ENCODE results near the gene TAF3. TPM values are rescaled to one million over a fixed set of nuclear protein-coding genes. Genes with fewer than 3 reads are reported as not detected.

Gene TAF3
- total and polyA plus RNA-seq, 5 donors from 2014 or later, result 6.8 to 20.8 (median 8.8) TPM

DNA sequence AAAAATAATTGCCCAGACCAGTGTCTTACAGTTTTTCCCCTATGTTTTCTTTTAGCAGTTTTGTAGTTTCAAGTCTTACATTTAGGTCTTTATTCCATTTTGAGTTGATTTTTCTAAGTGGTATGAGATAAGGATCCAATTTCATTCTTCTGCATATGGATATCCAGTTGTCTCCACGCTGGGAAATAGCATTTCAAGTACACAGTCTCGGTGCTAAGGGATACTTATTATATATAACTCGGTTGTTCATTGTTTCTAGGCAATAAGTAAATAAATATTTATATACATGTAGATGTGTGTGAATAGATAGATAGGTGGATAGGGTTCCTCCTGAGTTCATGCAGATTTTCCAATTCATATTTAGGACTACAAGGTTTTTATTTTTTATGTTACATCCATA is 16.0 kb downstream of the TAF3 start:
- DNase-seq (no peak), ATAC-seq (ENCODE audit: low read depth in 2 of 2) (no peak)
- no peaks in the 10 kb centered on the region for H3K9me3 Mint-ChIP-seq
- no peak overlapping the region for H3K27ac ChIP-seq (ENCODE audit: insufficient read depth, low read length, poor library complexity, severe bottlenecking)
- H3K4me1 Mint-ChIP-seq, result peaks cover 29 to 65% (median 52%) of the 10 kb centered on the region in 4 donors
- H3K4me3 ChIP-seq (ENCODE audit: low read depth, low read length), result no peak overlapping the region
- H3K36me3 Mint-ChIP-seq, result peaks cover 48% of the 10 kb centered on the region
- peaks cover 10% of the 10 kb centered on the region for H3K36me3 ChIP-seq (ENCODE audit: control insufficient read depth, insufficient read depth, low read length)
- H3K4me3 Mint-ChIP-seq, result peak overlapping the region in 1 of 4 donors; percentile 18
- no peak overlapping the region for H3K27ac Mint-ChIP-seq
- H3K4me1 ChIP-seq (ENCODE audit: control insufficient read depth, insufficient read depth, low read length, poor library complexity, severe bottlenecking), result peaks cover 6% of the 10 kb centered on the region
- no peaks in the 10 kb centered on the region for H3K9me3 ChIP-seq (ENCODE audit: control insufficient read depth in 2 of 2, low read length in 2 of 2)
- H3K27me3 Mint-ChIP-seq, result no peaks in the 10 kb centered on the region
- no peaks in the 10 kb centered on the region for H3K27me3 ChIP-seq (ENCODE audit: control insufficient read depth, insufficient read depth, low read length)

DNA sequence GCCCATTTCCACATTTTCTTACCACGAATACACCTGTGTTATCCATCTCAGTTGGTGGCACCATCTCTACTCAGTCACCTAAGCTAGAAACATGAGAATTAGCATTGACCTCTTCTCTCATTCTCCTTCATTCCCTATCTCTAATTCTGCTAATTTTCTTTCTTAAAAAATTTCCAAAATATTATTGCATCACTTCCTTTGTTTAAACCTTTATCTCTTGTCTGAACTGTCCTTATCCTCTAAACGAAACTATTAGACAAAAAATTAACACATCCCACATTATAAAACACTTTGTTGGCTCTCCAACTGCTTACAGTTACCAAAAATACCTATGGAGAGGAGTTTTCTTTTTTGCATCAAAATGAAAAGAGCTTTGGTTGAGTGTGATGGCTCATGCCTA is 18.3 kb downstream of the TAF3 start:
- DNase-seq (no peak), ATAC-seq (ENCODE audit: low read depth in 2 of 2) (no peak)
- H3K27me3 Mint-ChIP-seq, result no peaks in the 10 kb centered on the region
- H3K36me3 Mint-ChIP-seq, result peaks cover 49% of the 10 kb centered on the region
- H3K27ac Mint-ChIP-seq, result peak overlapping the region in 1 of 3 donors; percentile 17
- H3K9me3 ChIP-seq (ENCODE audit: control insufficient read depth in 2 of 2, low read length in 2 of 2), result no peaks in the 10 kb centered on the region
- H3K36me3 ChIP-seq (ENCODE audit: control insufficient read depth, insufficient read depth, low read length), result peaks cover 7% of the 10 kb centered on the region
- no peaks in the 10 kb centered on the region for H3K27me3 ChIP-seq (ENCODE audit: control insufficient read depth, insufficient read depth, low read length)
- H3K4me3 Mint-ChIP-seq, result no peak overlapping the region
- no peak overlapping the region for H3K4me3 ChIP-seq (ENCODE audit: low read depth, low read length)
- H3K27ac ChIP-seq (ENCODE audit: insufficient read depth, low read length, poor library complexity, severe bottlenecking), result no peak overlapping the region
- H3K9me3 Mint-ChIP-seq, result peaks cover 0 to 2% (median 0%) of the 10 kb centered on the region in 7 donors
- peaks cover 22 to 52% (median 44%) of the 10 kb centered on the region in 4 donors for H3K4me1 Mint-ChIP-seq
- peaks cover 6% of the 10 kb centered on the region for H3K4me1 ChIP-seq (ENCODE audit: control insufficient read depth, insufficient read depth, low read length, poor library complexity, severe bottlenecking)

DNA sequence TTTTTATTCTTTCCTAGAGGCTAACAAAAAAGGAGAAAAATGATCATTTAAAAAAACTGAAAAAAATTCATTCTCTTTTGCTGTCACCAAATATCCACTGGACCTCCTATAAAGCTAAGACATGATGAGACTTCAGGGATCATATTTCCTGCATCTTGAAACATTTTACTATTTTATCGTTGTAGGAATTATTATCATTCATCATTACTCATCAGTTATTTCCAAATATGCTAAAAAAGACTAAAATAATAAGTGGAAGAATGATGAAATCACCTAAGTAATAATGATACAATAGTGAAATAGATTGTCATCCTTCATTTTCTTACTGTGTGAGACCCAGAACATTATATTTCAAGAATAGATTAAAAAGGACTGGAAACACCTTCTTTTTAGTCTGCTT is 28.3 kb downstream of the TAF3 start:
- H3K36me3 Mint-ChIP-seq, result peaks cover 24% of the 10 kb centered on the region
- DNase-seq, result no peak
- no peak overlapping the region for H3K27ac Mint-ChIP-seq
- no peaks in the 10 kb centered on the region for H3K27me3 ChIP-seq (ENCODE audit: control insufficient read depth, insufficient read depth, low read length)
- H3K4me1 Mint-ChIP-seq, result peaks cover 21 to 39% (median 23%) of the 10 kb centered on the region in 4 donors
- H3K36me3 ChIP-seq (ENCODE audit: control insufficient read depth, insufficient read depth, low read length), result peaks cover 3% of the 10 kb centered on the region
- H3K27ac ChIP-seq (ENCODE audit: insufficient read depth, low read length, poor library complexity, severe bottlenecking), result no peak overlapping the region
- no peaks in the 10 kb centered on the region for H3K9me3 ChIP-seq (ENCODE audit: control insufficient read depth in 2 of 2, low read length in 2 of 2)
- H3K4me1 ChIP-seq (ENCODE audit: control insufficient read depth, insufficient read depth, low read length, poor library complexity, severe bottlenecking), result no peaks in the 10 kb centered on the region
- H3K4me3 ChIP-seq (ENCODE audit: low read depth, low read length), result no peak overlapping the region
- no peak for ATAC-seq (ENCODE audit: low read depth in 2 of 2)
- no peak overlapping the region for H3K4me3 Mint-ChIP-seq
- no peaks in the 10 kb centered on the region for H3K27me3 Mint-ChIP-seq
- no peaks in the 10 kb centered on the region for H3K9me3 Mint-ChIP-seq

- Mint-ChIP-seq H3K9me3 (peaks cover 0 to 2% (median 0%) of the 10 kb centered on the region in 7 donors), H3K36me3 (peaks cover 30% of the 10 kb centered on the region), H3K4me1 (peaks cover 32 to 51% (median 45%) of the 10 kb centered on the region in 4 donors), H3K4me3 (no peak overlapping the region), H3K27ac (no peak overlapping the region), H3K27me3 (no peaks in the 10 kb centered on the region)
- no peaks in the 10 kb centered on the region for H3K4me1 ChIP-seq (ENCODE audit: control insufficient read depth, insufficient read depth, low read length, poor library complexity, severe bottlenecking)
- no peaks in the 10 kb centered on the region for H3K9me3 ChIP-seq (ENCODE audit: control insufficient read depth in 2 of 2, low read length in 2 of 2)
- ATAC-seq (ENCODE audit: low read depth in 2 of 2) (no peak), DNase-seq (no peak)
- H3K27ac ChIP-seq (ENCODE audit: insufficient read depth, low read length, poor library complexity, severe bottlenecking), result no peak overlapping the region
- H3K27me3 ChIP-seq (ENCODE audit: control insufficient read depth, insufficient read depth, low read length), result no peaks in the 10 kb centered on the region
- no peaks in the 10 kb centered on the region for H3K36me3 ChIP-seq (ENCODE audit: control insufficient read depth, insufficient read depth, low read length)
- no peak overlapping the region for H3K4me3 ChIP-seq (ENCODE audit: low read depth, low read length)
Observed at GRCh38 chr10:7853226-7853842, 35.0 kb downstream of the TAF3 start.

DNA sequence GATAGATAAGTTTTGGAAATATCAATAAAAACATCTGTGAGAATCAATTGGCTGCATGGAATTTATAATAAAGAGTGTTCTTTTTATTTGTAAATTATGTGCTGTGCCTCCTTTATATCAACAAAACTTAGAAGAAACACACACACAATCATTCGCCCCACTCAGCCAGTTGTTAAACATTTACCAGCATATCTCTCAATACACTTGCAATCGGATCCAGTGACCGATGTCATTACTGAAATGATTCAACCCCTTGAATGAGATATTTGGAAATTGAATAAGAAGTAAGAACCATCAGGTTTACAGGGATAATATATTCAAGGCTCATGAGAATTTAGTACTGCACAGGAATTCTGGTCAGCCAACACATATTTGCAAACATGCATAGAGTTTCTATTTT is 35.6 kb downstream of the TAF3 start:
- peaks cover 26 to 52% (median 44%) of the 10 kb centered on the region in 4 donors for H3K4me1 Mint-ChIP-seq
- no peaks in the 10 kb centered on the region for H3K36me3 ChIP-seq (ENCODE audit: control insufficient read depth, insufficient read depth, low read length)

DNA sequence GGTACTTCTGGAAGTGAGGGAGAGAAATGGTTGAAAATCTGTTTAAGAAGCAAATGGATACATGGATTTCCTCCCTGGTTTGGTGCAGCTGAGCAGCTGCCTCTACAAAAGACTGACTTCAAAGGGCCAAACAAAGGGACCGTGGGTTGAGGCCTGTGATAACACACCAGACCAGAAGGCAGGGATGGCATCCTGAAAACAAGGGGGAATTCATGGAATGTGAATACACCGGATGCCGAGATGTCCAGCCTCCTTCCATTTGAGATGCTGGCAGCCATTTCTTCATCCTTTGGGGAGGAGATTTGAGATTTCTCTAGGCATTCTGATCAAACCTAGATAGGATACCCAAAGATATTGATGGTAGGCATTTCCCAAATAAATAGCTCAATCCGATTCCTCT is 36.9 kb downstream of the TAF3 start:
- Mint-ChIP-seq H3K4me1 (peaks cover 23 to 53% (median 45%) of the 10 kb centered on the region in 4 donors), H3K36me3 (peaks cover 38% of the 10 kb centered on the region), H3K27me3 (no peaks in the 10 kb centered on the region), H3K4me3 (no peak overlapping the region), H3K9me3 (peaks cover 0 to 5% (median 0%) of the 10 kb centered on the region in 7 donors), H3K27ac (no peak overlapping the region)
- Histone ChIP-seq H3K4me1 (ENCODE audit: control insufficient read depth, insufficient read depth, low read length, poor library complexity, severe bottlenecking) (no peaks in the 10 kb centered on the region), H3K36me3 (ENCODE audit: control insufficient read depth, insufficient read depth, low read length) (no peaks in the 10 kb centered on the region), H3K27me3 (ENCODE audit: control insufficient read depth, insufficient read depth, low read length) (no peaks in the 10 kb centered on the region), H3K27ac (ENCODE audit: insufficient read depth, low read length, poor library complexity, severe bottlenecking) (no peak overlapping the region), H3K4me3 (ENCODE audit: low read depth, low read length) (no peak overlapping the region), H3K9me3 (ENCODE audit: control insufficient read depth in 2 of 2, low read length in 2 of 2) (no peaks in the 10 kb centered on the region)
- DNase-seq, result no peak
- no peak for ATAC-seq (ENCODE audit: low read depth in 2 of 2)

More for the DNA sequence above, 35.6 kb downstream of the TAF3 start:
- Histone ChIP-seq H3K4me3 (ENCODE audit: low read depth, low read length) (no peak overlapping the region), H3K27me3 (ENCODE audit: control insufficient read depth, insufficient read depth, low read length) (no peaks in the 10 kb centered on the region), H3K9me3 (ENCODE audit: control insufficient read depth in 2 of 2, low read length in 2 of 2) (no peaks in the 10 kb centered on the region), H3K4me1 (ENCODE audit: control insufficient read depth, insufficient read depth, low read length, poor library complexity, severe bottlenecking) (no peaks in the 10 kb centered on the region), H3K27ac (ENCODE audit: insufficient read depth, low read length, poor library complexity, severe bottlenecking) (no peak overlapping the region)
- Mint-ChIP-seq H3K27me3 (no peaks in the 10 kb centered on the region), H3K4me3 (peak overlapping the region in 1 of 4 donors; percentile 27), H3K36me3 (peaks cover 31% of the 10 kb centered on the region), H3K27ac (no peak overlapping the region), H3K9me3 (peaks cover 0 to 2% (median 0%) of the 10 kb centered on the region in 7 donors)
- DNase-seq (no peak), ATAC-seq (ENCODE audit: low read depth in 2 of 2) (no peak)

DNA sequence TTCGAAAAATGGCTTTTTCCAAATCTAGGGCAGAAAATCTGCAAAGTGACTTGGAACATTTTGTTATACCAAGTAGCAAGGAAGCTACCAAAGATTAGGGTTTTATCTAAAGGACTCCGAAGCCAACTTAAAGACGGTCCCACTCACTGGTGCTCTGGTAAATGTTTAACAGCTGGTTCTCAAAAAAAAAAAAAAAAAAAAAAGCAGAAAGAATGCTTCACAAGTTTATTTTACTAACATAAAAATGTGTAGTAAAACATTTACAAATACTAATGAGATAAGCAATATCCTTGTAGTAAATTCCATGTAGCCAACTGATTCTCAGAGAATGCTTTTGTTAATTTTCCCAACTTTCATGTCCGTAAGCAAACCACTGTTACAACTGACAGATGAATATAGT is 38.4 kb downstream of the TAF3 start:
- Mint-ChIP-seq H3K4me3 (no peak overlapping the region), H3K27ac (peak overlapping the region in 1 of 3 donors; percentile 0), H3K9me3 (peaks cover 0 to 10% (median 3%) of the 10 kb centered on the region in 7 donors), H3K36me3 (peaks cover 34% of the 10 kb centered on the region), H3K27me3 (no peaks in the 10 kb centered on the region), H3K4me1 (peaks cover 18 to 48% (median 43%) of the 10 kb centered on the region in 4 donors)
- Histone ChIP-seq H3K4me3 (ENCODE audit: low read depth, low read length) (no peak overlapping the region), H3K36me3 (ENCODE audit: control insufficient read depth, insufficient read depth, low read length) (peaks cover 5% of the 10 kb centered on the region), H3K27me3 (ENCODE audit: control insufficient read depth, insufficient read depth, low read length) (no peaks in the 10 kb centered on the region), H3K9me3 (ENCODE audit: control insufficient read depth in 2 of 2, low read length in 2 of 2) (peaks cover 3 to 6% of the 10 kb centered on the region in 2 experiments), H3K27ac (ENCODE audit: insufficient read depth, low read length, poor library complexity, severe bottlenecking) (no peak overlapping the region), H3K4me1 (ENCODE audit: control insufficient read depth, insufficient read depth, low read length, poor library complexity, severe bottlenecking) (no peaks in the 10 kb centered on the region)
- no peak for DNase-seq
- ATAC-seq (ENCODE audit: low read depth in 2 of 2), result no peak

DNA sequence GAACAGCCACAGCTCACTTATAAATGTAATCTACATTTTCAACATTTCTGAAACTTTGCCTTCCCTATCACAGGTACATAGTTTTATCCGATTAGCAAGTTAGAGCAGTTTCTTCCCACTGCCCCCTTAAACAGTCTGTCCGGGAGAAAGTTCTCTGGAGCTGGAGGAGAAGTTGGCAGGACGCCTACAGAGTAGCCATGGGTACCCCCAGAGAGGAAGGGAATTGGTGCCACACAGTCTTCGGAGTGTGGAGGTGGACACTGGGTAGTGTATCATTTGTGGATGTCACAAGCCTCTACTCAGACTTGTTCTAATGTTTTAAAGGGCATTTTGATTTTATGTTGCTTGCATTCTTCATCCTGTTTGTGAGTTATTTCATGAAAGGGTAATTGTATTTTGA is 39.0 kb downstream of the TAF3 start:
- Mint-ChIP-seq H3K4me1 (peaks cover 18 to 44% (median 42%) of the 10 kb centered on the region in 4 donors), H3K27ac (peak overlapping the region in 2 of 3 donors; percentile 0 to 36)

More for the DNA sequence above, 39.0 kb downstream of the TAF3 start:
- peaks cover 0 to 15% (median 7%) of the 10 kb centered on the region in 7 donors for H3K9me3 Mint-ChIP-seq
- peaks cover 37% of the 10 kb centered on the region for H3K36me3 Mint-ChIP-seq
- no peak overlapping the region for H3K27ac ChIP-seq (ENCODE audit: insufficient read depth, low read length, poor library complexity, severe bottlenecking)
- H3K4me1 ChIP-seq (ENCODE audit: control insufficient read depth, insufficient read depth, low read length, poor library complexity, severe bottlenecking), result no peaks in the 10 kb centered on the region
- H3K4me3 ChIP-seq (ENCODE audit: low read depth, low read length), result no peak overlapping the region
- H3K27me3 Mint-ChIP-seq, result no peaks in the 10 kb centered on the region
- H3K27me3 ChIP-seq (ENCODE audit: control insufficient read depth, insufficient read depth, low read length), result no peaks in the 10 kb centered on the region
- peaks cover 11% of the 10 kb centered on the region for H3K36me3 ChIP-seq (ENCODE audit: control insufficient read depth, insufficient read depth, low read length)
- peak overlapping the region in 1 of 4 donors; percentile 23 for H3K4me3 Mint-ChIP-seq
- H3K9me3 ChIP-seq (ENCODE audit: control insufficient read depth in 2 of 2, low read length in 2 of 2), result peaks cover 9 to 12% of the 10 kb centered on the region in 2 experiments
- DNase-seq, result no peak
- ATAC-seq (ENCODE audit: low read depth in 2 of 2), result no peak
